GM18505 (cell line): ENCODE measurements around the gene ANP32B.
"Not testable (repeated sequence)": the region's sequence is repeated elsewhere in the genome, so short reads cannot be mapped to it uniquely, and the experiment has no call there.

Experiments used
- ATAC-seq: cut with Tn5 transposase; IDR thresholded peaks from one replicate; pipeline ENCODE4 v1.9.1; 2021; ENCODE audit not compliant: unreplicated experiment
- POLR2A ChIP-seq: IDR thresholded peaks from 4 replicates; pipeline ENCODE4 v1.6.1; 2011; ENCODE audit warnings: borderline replicate concordance; ENCODE audit not compliant: insufficient read depth, insufficient read length; ENCODE audit errors: extremely low read depth

Gene ANP32B

DNA sequence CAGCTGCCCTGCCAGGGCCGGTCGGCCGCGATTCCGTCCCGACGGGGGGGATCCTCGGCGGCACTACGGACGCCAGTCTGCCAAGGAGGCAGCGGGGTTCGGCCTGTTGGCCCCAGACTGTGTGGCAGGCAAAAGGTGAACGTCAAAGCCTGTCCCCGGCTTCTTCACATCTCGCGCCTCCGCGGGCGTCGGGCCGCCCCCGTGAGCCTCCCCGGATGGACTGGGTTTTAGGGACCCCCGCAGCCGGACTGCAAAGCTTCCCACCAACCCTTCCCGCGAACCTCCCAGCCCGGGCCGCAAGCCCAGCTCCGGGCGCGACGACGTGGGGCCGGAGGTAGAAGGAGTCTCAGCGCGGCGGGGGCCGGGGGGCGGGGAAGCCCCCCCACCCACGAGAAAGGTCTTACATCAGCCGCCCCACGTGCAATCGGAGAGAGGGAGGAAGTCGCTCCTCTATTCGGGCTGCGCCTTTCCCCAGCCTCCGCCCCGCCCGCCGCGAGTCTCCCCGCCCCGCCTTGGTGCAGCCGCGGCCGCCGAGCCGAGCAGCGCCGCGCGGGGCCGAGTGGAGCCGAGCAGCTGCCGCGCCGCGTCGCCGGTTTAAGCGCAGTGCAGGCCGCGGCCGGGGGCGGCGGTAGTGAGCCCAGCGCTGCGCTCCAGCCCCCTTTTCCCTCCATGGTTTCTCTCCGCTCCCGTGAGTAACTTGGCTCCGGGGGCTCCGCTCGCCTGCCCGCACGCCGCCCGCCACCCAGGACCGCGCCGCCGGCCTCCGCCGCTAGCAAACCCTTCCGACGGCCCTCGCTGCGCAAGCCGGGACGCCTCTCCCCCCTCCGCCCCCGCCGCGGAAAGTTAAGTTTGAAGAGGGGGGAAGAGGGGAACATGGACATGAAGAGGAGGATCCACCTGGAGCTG lies at the start of gene ANP32B:
ANP32B (plus strand) TSS at position 659 of the 906 bp plus-strand sequence; CDS start at position 874, 215 bp downstream.
- peak; percentile 68 for ATAC-seq
- peak; percentile 78 for TF ChIP-seq POLR2A

DNA sequence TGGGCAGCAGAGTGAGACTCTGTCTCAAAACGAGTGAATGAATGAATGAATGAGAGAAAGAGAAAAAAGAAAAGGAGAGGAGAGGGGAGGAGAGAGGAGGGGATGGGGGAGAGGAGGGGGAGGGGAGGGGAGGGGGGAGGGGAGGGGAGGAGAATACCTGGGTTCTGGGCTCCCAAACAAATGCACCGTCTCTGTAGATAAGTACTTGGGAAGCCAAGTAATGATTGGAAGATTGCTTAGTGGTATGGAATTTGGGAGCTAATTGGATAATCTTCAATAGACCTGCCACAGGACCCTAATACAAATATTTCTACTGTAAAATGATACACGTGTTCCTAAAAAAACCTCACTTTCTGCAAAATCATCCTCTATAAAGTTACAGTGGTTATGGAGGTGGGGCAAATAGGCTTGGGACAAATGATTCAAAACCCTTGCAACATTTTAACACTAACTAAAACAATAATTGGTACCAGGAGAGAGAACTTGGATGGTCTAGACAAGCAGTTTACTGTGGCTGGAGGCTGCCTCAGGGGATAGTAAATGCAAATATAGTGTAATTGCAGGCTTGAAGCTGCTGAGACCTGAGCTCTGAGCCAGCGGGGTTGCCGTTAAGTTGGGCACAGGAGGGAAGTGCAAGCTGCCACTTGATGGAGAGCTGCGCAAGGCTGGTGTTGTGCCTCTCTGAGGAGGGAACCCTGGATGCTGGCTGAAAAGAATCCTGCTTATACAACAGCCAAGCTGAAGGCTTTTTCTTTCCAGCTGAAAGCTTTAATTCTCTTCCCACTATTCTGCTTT lies 48.6 kb upstream of the ANP32B start:
- TF ChIP-seq POLR2A, result no peak
- ATAC-seq, result no peak

DNA sequence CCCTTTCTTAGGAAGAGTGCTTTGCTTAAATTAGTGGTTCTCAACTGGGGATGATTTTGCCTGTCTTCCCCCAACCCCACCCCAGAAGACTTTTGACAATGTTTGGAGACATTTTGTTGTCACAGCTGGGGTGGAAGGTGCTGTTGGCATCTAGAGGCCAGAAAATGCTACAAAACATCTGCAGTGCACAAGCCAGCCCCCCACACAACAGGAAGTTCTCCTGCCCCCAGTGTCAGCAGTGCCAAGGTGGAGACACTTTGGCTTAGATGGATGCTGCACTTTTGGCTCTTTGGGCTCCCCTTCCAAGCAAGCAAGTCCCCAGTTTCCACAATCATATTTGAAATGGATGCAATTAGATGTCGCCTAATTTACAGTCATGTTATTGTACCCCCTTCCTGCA lies 47.9 kb upstream of the ANP32B start:
- TF ChIP-seq POLR2A, result no peak

DNA sequence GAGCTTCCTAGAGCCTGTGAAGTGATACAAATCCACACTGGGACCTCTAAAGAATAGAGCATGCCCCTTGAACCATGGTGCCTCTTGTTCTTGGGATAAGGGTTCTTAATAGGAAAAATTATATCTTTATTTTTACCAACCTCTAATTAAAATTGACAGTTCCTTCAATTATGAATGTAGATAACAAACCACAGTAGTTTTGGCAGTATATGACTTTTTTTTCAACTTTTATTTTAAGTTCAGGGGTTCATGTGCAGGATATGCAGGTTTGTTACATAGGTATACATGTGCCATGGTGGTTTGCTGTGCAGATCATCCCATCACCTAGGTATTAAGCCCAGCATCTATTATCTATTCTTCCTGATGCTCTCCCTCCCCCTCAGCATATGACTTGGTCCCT lies 46.1 kb upstream of the ANP32B start:
- no peak for TF ChIP-seq POLR2A
- no peak for ATAC-seq

More for the DNA sequence above, 47.9 kb upstream of the ANP32B start:
- ATAC-seq, result no peak

DNA sequence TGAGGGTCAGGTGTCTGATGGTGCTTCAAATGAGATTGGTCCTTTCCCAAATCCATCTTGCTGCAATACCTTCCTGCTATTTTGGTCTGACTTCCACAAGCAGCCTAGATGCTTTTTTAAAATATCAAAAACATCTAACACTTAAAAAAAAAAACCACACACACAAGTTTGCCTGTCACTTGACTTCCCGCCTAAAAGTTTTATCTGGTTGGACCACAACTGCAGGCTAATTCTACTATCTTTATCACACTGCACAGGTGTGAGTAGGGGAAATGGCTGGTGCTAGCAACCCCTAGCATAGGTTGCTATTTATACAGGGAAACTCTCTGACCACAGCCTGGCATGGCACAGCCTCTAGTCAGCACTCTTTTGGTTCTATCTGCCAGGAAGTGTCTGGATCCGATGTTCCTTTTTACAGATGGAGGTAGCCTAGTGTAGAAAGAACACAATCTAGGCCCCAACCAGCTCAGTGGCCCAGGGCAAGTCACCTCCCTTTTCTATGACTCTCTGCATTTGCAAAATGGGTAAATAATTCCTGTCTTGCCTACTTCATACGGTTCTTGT lies 45.0 kb upstream of the ANP32B start, which contains the start of gene HEMGN:
HEMGN (minus strand) TSS at position 92 of the 564 bp plus-strand sequence; CDS start at position 56, 36 bp downstream.
- ATAC-seq, result no peak
- TF ChIP-seq POLR2A, result no peak

DNA sequence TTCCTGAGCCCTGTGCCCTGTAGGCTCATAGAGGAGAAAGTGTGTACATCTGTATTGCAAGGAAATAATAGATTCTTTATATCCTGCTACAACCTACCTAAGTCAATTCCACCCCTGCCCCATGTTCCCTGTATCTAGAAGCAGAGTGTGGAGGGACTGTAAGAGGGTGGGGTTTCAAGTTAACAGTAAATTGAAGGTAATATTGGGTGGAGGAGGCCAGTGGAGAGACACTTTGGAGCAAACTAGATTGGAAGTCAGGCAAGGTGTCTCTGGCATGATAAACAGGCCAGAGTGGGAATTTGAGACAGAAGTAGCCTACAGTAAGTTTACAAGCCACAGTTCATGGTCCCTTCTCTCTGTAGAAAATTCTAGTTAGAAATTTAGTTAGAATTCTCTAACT lies 42.9 kb upstream of the ANP32B start:
- no peak for ATAC-seq
- no peak for TF ChIP-seq POLR2A

DNA sequence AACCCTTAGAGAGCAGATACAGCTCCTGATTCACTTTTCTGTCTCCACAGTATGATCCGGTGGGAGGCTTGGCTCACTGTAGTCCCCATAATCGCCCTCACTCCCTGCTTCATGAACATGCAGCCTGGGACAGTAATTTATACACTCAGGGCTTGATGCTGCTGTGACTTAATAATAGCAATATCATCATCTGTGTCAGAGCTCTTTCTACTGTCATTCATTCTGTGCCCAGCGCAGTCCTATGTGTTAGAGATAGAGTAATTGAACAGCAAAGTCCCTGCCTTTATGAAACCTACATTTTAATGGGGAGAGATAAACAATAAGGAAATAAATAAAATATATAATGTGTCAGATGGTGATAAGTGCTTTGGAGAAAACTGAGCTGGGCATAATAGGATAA lies 42.4 kb upstream of the ANP32B start:
- no peak for ATAC-seq
- no peak for TF ChIP-seq POLR2A

DNA sequence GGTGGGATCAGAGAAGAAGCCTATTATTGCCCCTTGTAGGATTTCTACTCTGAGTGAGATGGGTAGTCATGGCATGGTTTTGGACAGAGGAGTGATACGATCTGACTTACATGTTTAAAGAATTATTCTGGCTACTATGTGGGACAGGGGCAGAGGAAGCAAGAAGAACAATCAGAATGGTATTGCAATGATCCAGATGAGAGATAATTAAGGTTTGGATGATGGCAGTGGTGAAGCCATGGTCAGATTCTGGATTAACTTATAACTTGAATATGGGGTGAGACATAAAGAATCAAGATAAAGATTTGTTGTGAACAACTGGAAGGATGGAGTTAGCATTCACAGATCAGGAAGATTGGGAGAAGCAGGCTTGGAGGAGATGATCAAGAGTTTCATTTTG lies 41.8 kb upstream of the ANP32B start:
- TF ChIP-seq POLR2A, result no peak
- no peak for ATAC-seq

DNA sequence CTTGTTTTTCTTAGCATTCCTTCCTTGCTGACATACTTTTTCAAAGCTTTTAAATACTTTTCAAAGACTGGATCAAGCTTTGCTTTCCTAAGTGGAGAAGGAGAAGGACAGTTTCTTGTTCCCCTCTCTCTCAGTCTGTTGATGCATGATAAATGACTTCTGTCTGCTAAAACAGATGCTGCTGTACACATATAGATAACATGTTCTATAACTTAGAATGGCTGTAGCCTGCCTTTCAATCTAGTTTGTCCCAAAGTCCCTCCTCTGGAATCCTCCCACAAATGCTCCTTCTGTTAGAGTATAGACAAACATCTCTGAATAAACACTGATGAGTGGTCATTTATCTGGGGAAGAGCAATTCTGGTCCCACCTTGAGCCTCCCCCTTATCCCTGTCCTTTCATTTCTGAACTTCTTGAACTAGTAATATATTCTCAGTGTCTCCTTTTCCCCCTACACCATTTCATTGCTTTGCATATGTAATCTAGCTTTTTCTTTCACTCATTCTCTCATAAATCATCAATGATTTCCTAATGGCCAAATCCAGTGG lies 39.8 kb upstream of the ANP32B start:
- no peak for ATAC-seq
- no peak for TF ChIP-seq POLR2A

DNA sequence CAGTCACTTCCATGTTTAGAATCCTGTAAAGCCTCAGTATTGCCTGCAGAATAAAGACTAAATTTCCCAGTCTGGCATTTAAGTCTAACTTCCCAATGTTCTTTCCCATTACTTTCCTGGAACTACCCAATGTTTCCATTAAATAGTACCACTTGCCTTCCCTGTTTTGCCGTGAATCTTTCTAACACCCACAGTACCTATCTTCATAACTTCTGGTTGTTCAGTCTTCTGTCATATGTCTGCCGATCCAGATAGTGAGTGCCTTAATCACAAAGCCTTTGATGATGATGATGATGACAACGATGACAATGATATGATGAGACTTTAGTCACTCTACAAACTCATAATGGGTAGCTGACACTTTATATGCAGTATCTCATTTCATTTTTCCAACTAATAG lies 38.5 kb upstream of the ANP32B start:
- TF ChIP-seq POLR2A, result no peak
- ATAC-seq, result no peak

DNA sequence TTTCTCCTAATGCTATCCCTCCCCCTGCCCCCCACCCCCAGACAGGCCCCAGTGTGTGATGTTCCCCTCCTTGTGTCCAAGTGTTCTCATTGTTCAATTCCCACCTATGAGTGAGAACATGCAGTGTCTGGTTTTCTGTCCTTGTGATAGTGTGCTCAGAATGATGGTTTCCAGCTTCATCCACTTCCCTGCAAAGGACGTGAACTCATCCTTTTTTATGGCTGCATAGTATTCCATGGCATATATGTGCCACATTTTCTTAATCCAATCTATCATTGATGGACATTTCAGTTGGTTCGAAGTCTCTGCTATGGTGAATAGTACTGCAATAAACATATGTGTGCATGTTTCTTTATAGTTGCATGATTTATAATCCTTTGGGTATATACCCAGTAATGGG lies 37.7 kb upstream of the ANP32B start:
- not testable (repeated sequence) for ATAC-seq

DNA sequence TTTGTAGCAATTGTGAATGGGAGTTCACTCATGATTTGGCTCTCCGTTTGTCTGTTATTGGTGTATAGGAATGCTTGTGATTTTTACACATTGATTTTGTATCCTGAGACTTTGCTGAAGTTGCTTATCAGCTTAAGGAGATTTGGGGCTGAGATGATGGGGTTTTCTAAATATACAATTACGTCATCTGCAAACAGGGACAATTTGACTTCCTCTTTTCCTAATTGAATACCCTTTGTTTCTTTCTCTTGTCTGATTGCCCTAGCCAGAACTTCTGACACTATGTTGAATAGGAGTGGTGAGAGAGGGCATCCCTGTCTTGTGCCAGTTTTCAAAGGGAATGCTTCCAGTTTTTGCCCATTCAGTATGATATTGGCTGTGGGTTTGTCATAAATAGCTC lies 36.0 kb upstream of the ANP32B start:
- ATAC-seq, result not testable (repeated sequence)

DNA sequence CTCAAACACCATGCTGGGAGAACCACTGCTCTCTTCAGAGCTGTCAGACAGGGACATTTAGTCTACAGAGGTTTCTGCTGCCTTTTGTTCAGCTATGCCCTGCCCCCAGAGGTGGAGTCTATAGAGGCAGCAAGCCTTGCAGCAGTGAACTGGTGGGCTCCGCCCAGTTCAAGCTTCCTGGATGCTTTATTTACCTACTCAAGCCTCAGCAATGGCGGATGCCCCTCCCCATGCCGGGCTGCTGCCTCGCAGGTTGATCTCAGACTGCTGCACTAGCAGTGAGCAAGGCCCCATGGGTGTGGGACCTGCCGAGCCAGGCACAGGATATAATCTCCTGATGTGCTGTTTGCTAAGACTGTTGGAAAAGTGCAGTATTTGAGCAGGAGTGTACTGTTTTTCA lies 32.3 kb upstream of the ANP32B start:
- not testable (repeated sequence) for ATAC-seq

DNA sequence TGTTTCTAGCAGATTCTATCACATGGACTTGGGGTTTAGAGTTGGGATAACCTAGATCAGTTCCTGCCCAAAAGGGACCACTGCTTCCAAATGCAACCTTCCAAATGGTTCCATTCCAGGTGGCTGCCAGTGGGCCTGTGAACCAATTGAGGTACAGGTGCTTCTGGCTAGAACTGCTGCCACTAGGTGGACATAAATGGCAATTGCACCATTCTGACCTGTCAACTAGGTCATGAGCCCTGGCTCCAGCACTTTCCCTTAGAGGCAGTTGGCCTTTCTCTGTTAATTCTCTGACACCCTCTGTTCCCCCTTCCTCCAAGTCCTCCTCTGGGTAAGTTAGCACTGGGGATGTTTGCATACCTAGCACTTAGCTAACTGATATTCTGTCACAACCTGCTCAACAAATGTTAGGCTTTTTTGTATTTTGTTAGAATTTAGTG lies 28.6 kb upstream of the ANP32B start:
- no peak for ATAC-seq
- TF ChIP-seq POLR2A, result no peak

DNA sequence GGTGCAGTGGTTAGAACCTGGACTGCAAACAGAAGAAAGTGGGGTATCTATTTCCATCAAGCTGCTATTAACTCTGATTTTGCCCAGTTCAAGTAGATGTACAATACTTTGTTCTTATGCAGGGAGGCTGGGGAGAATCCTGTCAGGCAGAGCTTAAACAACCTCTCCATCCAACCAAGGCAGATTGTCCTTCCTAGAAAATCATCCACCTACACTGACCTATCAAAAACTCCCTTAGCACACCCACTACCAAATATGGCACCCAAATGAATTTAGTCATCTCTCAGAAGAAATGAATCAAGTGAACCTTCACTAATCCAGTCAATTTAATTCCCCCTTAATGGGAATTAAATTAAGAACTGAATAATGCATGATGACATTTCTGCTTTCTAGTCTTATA lies 26.8 kb upstream of the ANP32B start:
- no peak for TF ChIP-seq POLR2A
- ATAC-seq, result no peak
